Astrocyte of the spinal cord (primary cell): ENCODE measurements around the gene ARHGDIB.

Experiments used
- DNase-seq: peaks from one replicate; pipeline ENCODE4 v3.0.0; 2011; ENCODE audit warnings: low read depth, low spot score
- H3K4me3 ChIP-seq: 2 replicates; pipeline ENCODE4 v1.5.1; 2011; ENCODE audit warnings: low read depth, mild to moderate bottlenecking, low read length, moderate library complexity
- in situ Hi-C: cut with HindIII; loops from 2 replicates; pipeline ENCODE4 v1.10.0; 2017; ENCODE audit warnings: low sequenced_read_pairs
- TF ChIP-seq, protein P1 (sequence below): IDR thresholded peaks from 2 replicates; pipeline ENCODE4 v1.5.1; 2012; ENCODE audit warnings: low read depth, mild to moderate bottlenecking, low read length, inconsistent platforms

Gene ARHGDIB

DNA sequence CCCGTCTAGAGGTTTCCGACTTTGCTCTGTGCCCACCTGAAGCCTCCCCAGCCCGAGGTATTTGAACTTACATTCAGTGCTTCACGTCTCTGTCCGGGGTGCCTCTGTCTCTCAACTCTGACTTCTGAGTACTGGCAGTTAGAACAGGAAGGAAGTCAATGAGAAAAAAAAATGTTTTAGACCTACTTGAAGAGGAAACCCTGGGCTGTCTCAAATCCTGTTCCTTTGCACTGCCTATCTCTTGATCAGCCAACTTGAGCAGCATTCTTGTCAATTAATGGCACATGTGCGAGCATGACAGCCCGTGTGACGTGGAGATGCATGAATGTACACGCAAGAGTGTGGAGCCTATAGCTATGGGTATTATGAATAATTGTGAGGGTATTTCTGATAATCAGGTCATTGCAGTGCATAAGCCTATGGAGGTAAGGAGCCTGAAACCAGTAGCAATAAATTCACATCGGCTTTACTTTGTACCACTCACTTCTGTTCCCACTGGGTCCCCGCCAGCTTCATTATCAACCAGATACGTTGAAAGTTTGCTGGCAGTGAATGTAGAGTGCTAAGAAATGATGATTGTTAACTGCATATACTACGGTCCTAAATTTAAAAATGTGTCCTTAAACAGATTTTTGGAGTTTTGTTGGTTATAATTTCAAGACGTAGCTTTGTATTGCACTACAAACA is at the start of gene ARHGDIB:
Gene ARHGDIB (minus strand): TSS at position 136 of the 687 bp plus-strand sequence. CDS start 10,889 bp downstream, outside the sequence.
- TF ChIP-seq, protein P1, sequence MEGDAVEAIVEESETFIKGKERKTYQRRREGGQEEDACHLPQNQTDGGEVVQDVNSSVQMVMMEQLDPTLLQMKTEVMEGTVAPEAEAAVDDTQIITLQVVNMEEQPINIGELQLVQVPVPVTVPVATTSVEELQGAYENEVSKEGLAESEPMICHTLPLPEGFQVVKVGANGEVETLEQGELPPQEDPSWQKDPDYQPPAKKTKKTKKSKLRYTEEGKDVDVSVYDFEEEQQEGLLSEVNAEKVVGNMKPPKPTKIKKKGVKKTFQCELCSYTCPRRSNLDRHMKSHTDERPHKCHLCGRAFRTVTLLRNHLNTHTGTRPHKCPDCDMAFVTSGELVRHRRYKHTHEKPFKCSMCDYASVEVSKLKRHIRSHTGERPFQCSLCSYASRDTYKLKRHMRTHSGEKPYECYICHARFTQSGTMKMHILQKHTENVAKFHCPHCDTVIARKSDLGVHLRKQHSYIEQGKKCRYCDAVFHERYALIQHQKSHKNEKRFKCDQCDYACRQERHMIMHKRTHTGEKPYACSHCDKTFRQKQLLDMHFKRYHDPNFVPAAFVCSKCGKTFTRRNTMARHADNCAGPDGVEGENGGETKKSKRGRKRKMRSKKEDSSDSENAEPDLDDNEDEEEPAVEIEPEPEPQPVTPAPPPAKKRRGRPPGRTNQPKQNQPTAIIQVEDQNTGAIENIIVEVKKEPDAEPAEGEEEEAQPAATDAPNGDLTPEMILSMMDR = no peak
- no peak for DNase-seq
- H3K4me3 ChIP-seq = peak within 1 kb of the TSS; percentile 19
- in situ Hi-C loops = no loop called here

GRCh38 chr12:15011162-15011561 is 49.8 kb upstream of the ARHGDIB start:
- in situ Hi-C loops = no loop called here
- TF ChIP-seq, protein P1 = peak; percentile 7
- no peak for DNase-seq
- no peak overlapping the region for H3K4me3 ChIP-seq

DNA sequence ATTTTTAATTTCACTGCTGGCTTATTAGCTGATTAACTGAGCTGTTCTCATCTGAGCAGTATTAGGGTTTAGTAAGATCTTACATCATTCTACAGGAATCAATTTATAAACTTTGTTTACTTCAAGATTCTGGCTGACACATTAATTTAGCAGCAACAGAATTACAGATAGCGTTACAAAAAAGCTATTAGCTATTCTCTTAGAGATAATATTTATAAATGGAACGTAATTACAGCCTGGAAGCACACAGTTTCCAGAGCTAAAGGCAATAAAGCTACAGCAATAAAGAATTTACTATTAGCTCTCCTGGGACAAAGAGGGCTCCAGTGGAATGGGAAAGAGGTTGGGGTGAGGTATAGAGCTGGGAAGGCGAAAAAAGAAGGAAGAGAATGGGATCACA is 46.1 kb upstream of the ARHGDIB start:
- H3K4me3 ChIP-seq = no peak overlapping the region
- TF ChIP-seq, protein P1 = no peak
- in situ Hi-C loops = no loop called here
- DNase-seq = no peak

- DNase-seq = no peak
- in situ Hi-C loops = no loop called here
- no peak overlapping the region for H3K4me3 ChIP-seq
- TF ChIP-seq, protein P1 = no peak
Observed at GRCh38 chr12:15005064-15005463, 43.7 kb upstream of the ARHGDIB start.

DNA sequence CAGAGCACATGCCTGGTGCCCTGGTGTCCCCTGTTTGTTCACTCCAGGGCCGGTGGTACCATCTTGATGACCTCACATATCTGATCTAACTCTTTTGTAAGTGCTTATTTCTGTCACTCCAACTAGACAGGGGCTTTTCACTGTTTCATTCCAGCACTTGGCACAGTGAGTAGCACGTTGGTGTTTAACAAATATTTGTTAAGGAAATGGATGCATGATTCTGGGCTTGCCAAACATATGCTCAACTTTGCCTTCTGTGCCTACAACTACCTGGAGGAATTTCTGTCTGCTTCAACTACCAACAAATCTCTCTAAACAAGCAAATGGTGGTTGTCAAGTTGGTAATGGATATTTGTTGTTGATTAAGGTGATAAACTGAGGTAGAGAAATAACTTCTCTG is 43.0 kb upstream of the ARHGDIB start:
- in situ Hi-C loops = no loop called here
- no peak overlapping the region for H3K4me3 ChIP-seq
- DNase-seq = no peak
- TF ChIP-seq, protein P1 = no peak

DNA sequence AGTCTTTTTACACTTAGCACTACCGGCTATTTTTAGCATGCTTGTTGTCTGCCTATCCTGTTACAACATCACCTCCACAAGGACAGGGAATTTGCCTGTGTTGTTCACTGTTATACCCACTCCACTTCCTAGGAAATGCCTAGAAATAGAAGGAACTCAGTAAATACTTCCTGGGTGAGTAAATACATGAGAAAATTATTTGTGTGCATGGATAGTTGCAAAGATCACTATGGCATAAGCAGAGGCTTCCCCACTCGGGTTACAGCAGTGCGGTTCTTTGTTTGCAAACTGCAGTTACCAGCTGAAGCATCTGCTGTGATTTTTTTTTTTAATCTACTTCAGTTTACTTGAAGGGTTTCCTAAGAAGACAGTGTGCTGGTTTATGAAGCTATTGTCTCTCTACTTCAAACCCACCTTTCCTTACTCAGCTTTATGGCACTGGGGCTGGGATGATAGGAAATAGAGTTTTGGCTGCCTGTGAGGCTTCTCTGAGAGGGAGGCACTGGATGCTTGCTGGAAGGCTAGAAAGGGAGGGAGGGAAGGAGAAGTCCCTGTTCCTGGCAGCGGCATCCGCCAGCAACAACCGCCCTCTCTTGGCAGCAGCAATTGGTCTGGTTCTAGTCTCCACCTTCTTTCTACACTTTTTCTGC is 40.5 kb upstream of the ARHGDIB start:
- H3K4me3 ChIP-seq = no peak overlapping the region
- TF ChIP-seq, protein P1 = no peak
- in situ Hi-C loops = no loop called here
- DNase-seq = peak; percentile 37
